HEK293 (cell line): ENCODE data around the gene GPR89A.
A peak's percentile ranks its signal among the peaks of the same experiment; 100 is the strongest.

ENCODE experiments used
- CTCF ChIA-PET: fragments of 350-600 bp; formaldehyde crosslinking; extraction: SDS; loops from one replicate; lab custom pipeline; 2021; ENCODE audit warnings: antibody characterized with exemption; lab: Yijun Ruan, JAX
- POLR2A ChIA-PET: fragments of 300-600 bp; formaldehyde crosslinking; extraction: SDS; loops from one replicate; lab custom pipeline; 2020; ENCODE audit warnings: antibody characterized with exemption, inconsistent platforms; lab: Yijun Ruan, JAX
- H3K27ac ChIP-seq: fragments of 200-500 bp; sonication (Bioruptor generic); 2 replicates; pipeline ENCODE4 v1.5.1; 2014; ENCODE audit warnings: low read depth, low read length, control low read depth, inconsistent platforms; ENCODE audit errors: extremely low read depth
- H3K36me3 ChIP-seq, 2 experiments: fragments of 200-500 bp in 1 of 2; sonication (Bioruptor generic) in 1 of 2; 1 replicate in 1 of 2; 2 replicates in 1 of 2; pipeline ENCODE4 v1.5.1; 2014 to 2017; ENCODE audit warnings: inconsistent platforms in 2 of 2, low read length in 2 of 2; ENCODE audit not compliant: control insufficient read depth in 2 of 2, insufficient read depth in 1 of 2
- H3K4me1 ChIP-seq: fragments of 200-500 bp; sonication (Bioruptor generic); 2 replicates; pipeline ENCODE4 v1.5.1; 2014; ENCODE audit warnings: mild to moderate bottlenecking, low read length, inconsistent platforms; ENCODE audit not compliant: control insufficient read depth, insufficient read depth
- H3K4me3 ChIP-seq: 2 replicates; pipeline ENCODE4 v1.5.1; 2011; ENCODE audit warnings: low read depth, mild to moderate bottlenecking, control low read depth, low read length, moderate library complexity
- H3K9me3 ChIP-seq: fragments of 200-500 bp; sonication (Bioruptor generic); 2 replicates; pipeline ENCODE4 v1.5.1; 2014; ENCODE audit warnings: low read depth, low read length, inconsistent platforms; ENCODE audit not compliant: control insufficient read depth, insufficient read depth
- HOXC10 ChIP-seq: sonication (generic); formaldehyde crosslinking; IDR thresholded peaks from 2 replicates; pipeline ENCODE4 v1.8.1; 2023; ENCODE audit warnings: mild to moderate bottlenecking, missing genetic modification reagents
- KLF1 ChIP-seq: fragments of 450-650 bp; formaldehyde crosslinking; IDR thresholded peaks from 2 replicates; pipeline ENCODE4 v1.5.1; 2016; ENCODE audit warnings: missing biosample characterization, missing genetic modification characterization
- SALL2 ChIP-seq: fragments of 450-650 bp; formaldehyde crosslinking; IDR thresholded peaks from 2 replicates; pipeline ENCODE4 v1.5.0; 2017; ENCODE audit warnings: missing biosample characterization, mild to moderate bottlenecking, missing genetic modification characterization, borderline replicate concordance
- SCRT2 ChIP-seq: fragments of 450-650 bp; formaldehyde crosslinking; IDR thresholded peaks from 2 replicates; pipeline ENCODE4 v1.5.1; 2016; ENCODE audit warnings: missing biosample characterization, missing genetic modification characterization
- ZFP3 ChIP-seq: fragments of 450-650 bp; formaldehyde crosslinking; IDR thresholded peaks from 2 replicates; pipeline ENCODE4 v1.5.1; 2016; ENCODE audit warnings: low read depth, missing biosample characterization, missing genetic modification characterization
- ZNF211 ChIP-seq: fragments of 450-650 bp; formaldehyde crosslinking; IDR thresholded peaks from 2 replicates; pipeline ENCODE4 v1.5.1; 2016; ENCODE audit warnings: low read depth, missing biosample characterization, missing genetic modification characterization
- ZNF391 ChIP-seq: fragments of 450-650 bp; formaldehyde crosslinking; IDR thresholded peaks from 2 replicates; pipeline ENCODE4 v1.5.1; 2016; ENCODE audit warnings: low read depth, missing biosample characterization, missing genetic modification characterization, borderline replicate concordance
- ZNF423 ChIP-seq: fragments of 450-650 bp; formaldehyde crosslinking; IDR thresholded peaks from 2 replicates; pipeline ENCODE4 v1.5.1; 2016; ENCODE audit warnings: missing biosample characterization, missing genetic modification characterization
- ZNF548 ChIP-seq: fragments of 450-650 bp; formaldehyde crosslinking; IDR thresholded peaks from 2 replicates; pipeline ENCODE4 v1.5.1; 2016; ENCODE audit warnings: missing biosample characterization, missing genetic modification characterization
- ZNF555 ChIP-seq: fragments of 450-650 bp; formaldehyde crosslinking; conservative IDR thresholded peaks from 2 replicates; pipeline ENCODE4 v1.5.1; 2017; ENCODE audit warnings: missing biosample characterization, mild to moderate bottlenecking, missing genetic modification characterization, inconsistent platforms
- ZNF580 ChIP-seq: fragments of 450-650 bp; formaldehyde crosslinking; IDR thresholded peaks from 2 replicates; pipeline ENCODE4 v1.5.1; 2016; ENCODE audit warnings: missing biosample characterization, missing genetic modification characterization
- ZNF843 ChIP-seq: fragments of 450-650 bp; formaldehyde crosslinking; IDR thresholded peaks from 2 replicates; pipeline ENCODE4 v1.5.1; 2016; ENCODE audit warnings: missing biosample characterization, missing genetic modification characterization
- TF ChIP-seq, protein P1 (sequence below): fragments of 450-650 bp; formaldehyde crosslinking; IDR thresholded peaks from 2 replicates; pipeline ENCODE4 v1.5.1; 2016; ENCODE audit warnings: missing biosample characterization, missing genetic modification characterization
- TF ChIP-seq, protein P2 (sequence below): fragments of 450-650 bp; formaldehyde crosslinking; IDR thresholded peaks from 2 replicates; pipeline ENCODE4 v1.5.1; 2016; ENCODE audit warnings: missing biosample characterization, missing genetic modification characterization, low read depth
- TF ChIP-seq, protein P3 (sequence below): fragments of 450-650 bp; formaldehyde crosslinking; IDR thresholded peaks from 2 replicates; pipeline ENCODE4 v1.5.1; 2016; ENCODE audit warnings: missing biosample characterization, missing genetic modification characterization, borderline replicate concordance

GPR89A gene

DNA sequence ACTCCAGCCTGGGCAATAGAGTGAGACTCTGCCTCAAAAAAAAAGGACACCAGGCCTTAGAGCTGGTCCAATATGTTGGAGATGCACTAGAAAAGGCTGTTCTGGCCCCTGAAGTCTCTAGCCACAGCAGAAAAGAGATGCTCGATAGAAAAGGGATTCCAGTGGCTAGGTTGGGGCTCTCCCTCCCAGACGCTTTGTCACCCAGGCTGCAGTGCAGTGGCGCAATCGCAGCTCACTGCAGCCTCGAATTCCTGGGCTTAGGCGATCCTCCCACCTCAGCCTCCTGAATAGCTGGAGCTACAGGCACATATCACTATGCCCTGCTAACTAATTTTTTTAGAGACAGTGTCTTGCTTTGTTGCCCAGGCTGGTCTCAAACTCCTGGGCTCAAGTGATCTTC is 81.1 kb downstream of the GPR89A start:
- Histone ChIP-seq H3K4me1 (no peaks in the 10 kb centered on the region), H3K9me3 (no peaks in the 10 kb centered on the region), H3K27ac (no peak overlapping the region), H3K4me3 (no peak overlapping the region), H3K36me3 (no peaks in the 10 kb centered on the region)
- TF ChIP-seq ZNF211 = no peak
- TF ChIP-seq, protein P1, sequence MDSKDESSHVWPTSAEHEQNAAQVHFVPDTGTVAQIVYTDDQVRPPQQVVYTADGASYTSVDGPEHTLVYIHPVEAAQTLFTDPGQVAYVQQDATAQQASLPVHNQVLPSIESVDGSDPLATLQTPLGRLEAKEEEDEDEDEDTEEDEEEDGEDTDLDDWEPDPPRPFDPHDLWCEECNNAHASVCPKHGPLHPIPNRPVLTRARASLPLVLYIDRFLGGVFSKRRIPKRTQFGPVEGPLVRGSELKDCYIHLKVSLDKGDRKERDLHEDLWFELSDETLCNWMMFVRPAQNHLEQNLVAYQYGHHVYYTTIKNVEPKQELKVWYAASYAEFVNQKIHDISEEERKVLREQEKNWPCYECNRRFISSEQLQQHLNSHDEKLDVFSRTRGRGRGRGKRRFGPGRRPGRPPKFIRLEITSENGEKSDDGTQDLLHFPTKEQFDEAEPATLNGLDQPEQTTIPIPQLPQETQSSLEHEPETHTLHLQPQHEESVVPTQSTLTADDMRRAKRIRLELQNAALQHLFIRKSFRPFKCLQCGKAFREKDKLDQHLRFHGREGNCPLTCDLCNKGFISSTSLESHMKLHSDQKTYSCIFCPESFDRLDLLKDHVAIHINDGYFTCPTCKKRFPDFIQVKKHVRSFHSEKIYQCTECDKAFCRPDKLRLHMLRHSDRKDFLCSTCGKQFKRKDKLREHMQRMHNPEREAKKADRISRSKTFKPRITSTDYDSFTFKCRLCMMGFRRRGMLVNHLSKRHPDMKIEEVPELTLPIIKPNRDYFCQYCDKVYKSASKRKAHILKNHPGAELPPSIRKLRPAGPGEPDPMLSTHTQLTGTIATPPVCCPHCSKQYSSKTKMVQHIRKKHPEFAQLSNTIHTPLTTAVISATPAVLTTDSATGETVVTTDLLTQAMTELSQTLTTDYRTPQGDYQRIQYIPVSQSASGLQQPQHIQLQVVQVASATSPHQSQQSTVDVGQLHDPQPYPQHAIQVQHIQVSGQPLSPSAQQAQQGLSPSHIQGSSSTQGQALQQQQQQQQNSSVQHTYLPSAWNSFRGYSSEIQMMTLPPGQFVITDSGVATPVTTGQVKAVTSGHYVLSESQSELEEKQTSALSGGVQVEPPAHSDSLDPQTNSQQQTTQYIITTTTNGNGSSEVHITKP (tag by site-specific recombination) = no peak
- TF ChIP-seq ZNF391 = no peak
- TF ChIP-seq ZFP3 (tag by site-specific recombination) = no peak
- no peak for TF ChIP-seq ZNF843 (tag by site-specific recombination)
- no peak for TF ChIP-seq ZNF580 (tag by site-specific recombination)
- no peak for TF ChIP-seq ZNF555 (tag by site-specific recombination)
- TF ChIP-seq, protein P2, sequence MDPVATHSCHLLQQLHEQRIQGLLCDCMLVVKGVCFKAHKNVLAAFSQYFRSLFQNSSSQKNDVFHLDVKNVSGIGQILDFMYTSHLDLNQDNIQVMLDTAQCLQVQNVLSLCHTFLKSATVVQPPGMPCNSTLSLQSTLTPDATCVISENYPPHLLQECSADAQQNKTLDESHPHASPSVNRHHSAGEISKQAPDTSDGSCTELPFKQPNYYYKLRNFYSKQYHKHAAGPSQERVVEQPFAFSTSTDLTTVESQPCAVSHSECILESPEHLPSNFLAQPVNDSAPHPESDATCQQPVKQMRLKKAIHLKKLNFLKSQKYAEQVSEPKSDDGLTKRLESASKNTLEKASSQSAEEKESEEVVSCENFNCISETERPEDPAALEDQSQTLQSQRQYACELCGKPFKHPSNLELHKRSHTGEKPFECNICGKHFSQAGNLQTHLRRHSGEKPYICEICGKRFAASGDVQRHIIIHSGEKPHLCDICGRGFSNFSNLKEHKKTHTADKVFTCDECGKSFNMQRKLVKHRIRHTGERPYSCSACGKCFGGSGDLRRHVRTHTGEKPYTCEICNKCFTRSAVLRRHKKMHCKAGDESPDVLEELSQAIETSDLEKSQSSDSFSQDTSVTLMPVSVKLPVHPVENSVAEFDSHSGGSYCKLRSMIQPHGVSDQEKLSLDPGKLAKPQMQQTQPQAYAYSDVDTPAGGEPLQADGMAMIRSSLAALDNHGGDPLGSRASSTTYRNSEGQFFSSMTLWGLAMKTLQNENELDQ = no peak
- no peak for TF ChIP-seq HOXC10
- no peak for TF ChIP-seq ZNF423 (tag by site-specific recombination)
- TF ChIP-seq ZNF548 = no peak
- TF ChIP-seq, protein P3, sequence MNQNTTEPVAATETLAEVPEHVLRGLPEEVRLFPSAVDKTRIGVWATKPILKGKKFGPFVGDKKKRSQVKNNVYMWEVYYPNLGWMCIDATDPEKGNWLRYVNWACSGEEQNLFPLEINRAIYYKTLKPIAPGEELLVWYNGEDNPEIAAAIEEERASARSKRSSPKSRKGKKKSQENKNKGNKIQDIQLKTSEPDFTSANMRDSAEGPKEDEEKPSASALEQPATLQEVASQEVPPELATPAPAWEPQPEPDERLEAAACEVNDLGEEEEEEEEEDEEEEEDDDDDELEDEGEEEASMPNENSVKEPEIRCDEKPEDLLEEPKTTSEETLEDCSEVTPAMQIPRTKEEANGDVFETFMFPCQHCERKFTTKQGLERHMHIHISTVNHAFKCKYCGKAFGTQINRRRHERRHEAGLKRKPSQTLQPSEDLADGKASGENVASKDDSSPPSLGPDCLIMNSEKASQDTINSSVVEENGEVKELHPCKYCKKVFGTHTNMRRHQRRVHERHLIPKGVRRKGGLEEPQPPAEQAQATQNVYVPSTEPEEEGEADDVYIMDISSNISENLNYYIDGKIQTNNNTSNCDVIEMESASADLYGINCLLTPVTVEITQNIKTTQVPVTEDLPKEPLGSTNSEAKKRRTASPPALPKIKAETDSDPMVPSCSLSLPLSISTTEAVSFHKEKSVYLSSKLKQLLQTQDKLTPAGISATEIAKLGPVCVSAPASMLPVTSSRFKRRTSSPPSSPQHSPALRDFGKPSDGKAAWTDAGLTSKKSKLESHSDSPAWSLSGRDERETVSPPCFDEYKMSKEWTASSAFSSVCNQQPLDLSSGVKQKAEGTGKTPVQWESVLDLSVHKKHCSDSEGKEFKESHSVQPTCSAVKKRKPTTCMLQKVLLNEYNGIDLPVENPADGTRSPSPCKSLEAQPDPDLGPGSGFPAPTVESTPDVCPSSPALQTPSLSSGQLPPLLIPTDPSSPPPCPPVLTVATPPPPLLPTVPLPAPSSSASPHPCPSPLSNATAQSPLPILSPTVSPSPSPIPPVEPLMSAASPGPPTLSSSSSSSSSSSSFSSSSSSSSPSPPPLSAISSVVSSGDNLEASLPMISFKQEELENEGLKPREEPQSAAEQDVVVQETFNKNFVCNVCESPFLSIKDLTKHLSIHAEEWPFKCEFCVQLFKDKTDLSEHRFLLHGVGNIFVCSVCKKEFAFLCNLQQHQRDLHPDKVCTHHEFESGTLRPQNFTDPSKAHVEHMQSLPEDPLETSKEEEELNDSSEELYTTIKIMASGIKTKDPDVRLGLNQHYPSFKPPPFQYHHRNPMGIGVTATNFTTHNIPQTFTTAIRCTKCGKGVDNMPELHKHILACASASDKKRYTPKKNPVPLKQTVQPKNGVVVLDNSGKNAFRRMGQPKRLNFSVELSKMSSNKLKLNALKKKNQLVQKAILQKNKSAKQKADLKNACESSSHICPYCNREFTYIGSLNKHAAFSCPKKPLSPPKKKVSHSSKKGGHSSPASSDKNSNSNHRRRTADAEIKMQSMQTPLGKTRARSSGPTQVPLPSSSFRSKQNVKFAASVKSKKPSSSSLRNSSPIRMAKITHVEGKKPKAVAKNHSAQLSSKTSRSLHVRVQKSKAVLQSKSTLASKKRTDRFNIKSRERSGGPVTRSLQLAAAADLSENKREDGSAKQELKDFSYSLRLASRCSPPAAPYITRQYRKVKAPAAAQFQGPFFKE = no peak
- no peak for TF ChIP-seq KLF1 (tag by site-specific recombination)
- POLR2A ChIA-PET = interaction anchor here (1.2 kb wide), 1 partner anchor 33 kb away, joined by 3 read pairs; no protein-coding TSS in a partner anchor
- CTCF ChIA-PET = no interaction called here

DNA sequence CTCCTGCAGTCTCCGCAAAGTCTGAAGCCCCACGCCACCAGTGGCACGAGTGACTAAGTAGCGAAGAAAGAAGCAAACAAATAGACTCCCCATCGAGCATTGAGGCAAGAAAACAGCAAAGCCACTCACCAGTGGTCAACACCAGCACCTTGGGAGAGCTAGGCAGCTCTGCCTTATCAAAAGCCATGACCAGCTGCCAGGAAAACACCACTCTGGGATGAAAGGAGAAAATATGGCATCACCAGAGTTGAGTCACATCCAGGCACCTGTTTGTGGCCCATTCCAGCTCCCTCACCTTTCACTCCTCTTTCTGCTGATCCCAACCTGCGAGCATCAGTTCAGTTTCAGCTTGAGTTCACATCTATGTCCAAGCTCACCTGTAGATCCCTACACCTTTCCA is 82.1 kb downstream of the GPR89A start:
- H3K4me3 ChIP-seq = no peak overlapping the region
- H3K36me3 ChIP-seq = no peaks in the 10 kb centered on the region
- no peak for TF ChIP-seq SALL2 (tag by site-specific recombination)
- 0 out of 2 replicates have a peak, but pooled peaks have one; percentile 13 for TF ChIP-seq SCRT2 (tag by site-specific recombination)
- H3K27ac ChIP-seq = no peak overlapping the region
- no peaks in the 10 kb centered on the region for H3K9me3 ChIP-seq
- ChIA-PET POLR2A (no interaction called here), CTCF (no interaction called here)
- no peaks in the 10 kb centered on the region for H3K4me1 ChIP-seq
